K562 (cell line): ENCODE measurements around the gene NDOR1. TPM values are rescaled to one million over a fixed set of nuclear protein-coding genes. Genes with fewer than 3 reads are reported as not detected.

ENCODE experiments used
- ATAC-seq: fragments of 200-7000 bp; cut with Tn5 transposase; 3 replicates; pipeline ENCODE4 v1.9.1; 2020; ENCODE audit warnings: moderate library complexity
- BruUV-seq: library from RNA; stranded (reverse); fragments of 400-500 nt; replicated peaks from 2 replicates; lab custom pipeline; 2021; lab: Mats Ljungman, UMichigan
- CTCF ChIA-PET: fragments of 300-600 bp; formaldehyde crosslinking; extraction: SDS; loops from one replicate; lab custom pipeline; 2021; ENCODE audit warnings: low intra/inter-chr PET ratio; lab: Yijun Ruan, JAX
- POLR2A ChIA-PET: fragments of 300-600, 350-650 bp; sonication (Branson Sonifier 250); formaldehyde crosslinking; extraction: SDS; loops from one replicate; lab custom pipeline; 2021; ENCODE audit warnings: antibody characterized with exemption, inconsistent platforms; lab: Yijun Ruan, JAX
- DNase-seq, 4 experiments: peaks; one replicate each; pipeline versions ENCODE4 v3.0.0 to v3.0.0-alpha.2; 2011 to 2018; ENCODE audit warnings: low spot score in 3 of 4, mixed read lengths in 3 of 4; ENCODE audit errors: extremely low read depth in 1 of 4
- FAIRE-seq: peaks from 2 replicates; lab custom pipeline; 2011; peaks lifted over from hg19 to GRCh38; lab: Jason Lieb, UNC
- H2AFZ ChIP-seq: 2 replicates; pipeline ENCODE4 v1.6.0; 2011; ENCODE audit warnings: low read depth, low read length, control low read depth, inconsistent platforms
- H3K27ac ChIP-seq: fragments of 200-600 bp; 3 replicates; pipeline ENCODE4 v1.8.0; 2011; ENCODE audit warnings: low read depth, mild to moderate bottlenecking, control low read depth, inconsistent platforms, low read length, moderate library complexity, mixed read lengths; ENCODE audit errors: extremely low read depth
- H3K27me3 ChIP-seq, 2 experiments: fragments of 300-600 bp in 1 of 2; 2 replicates in 1 of 2; 3 replicates in 1 of 2; pipeline versions ENCODE4 v1.6.0 to v1.8.0; 2011; ENCODE audit warnings: inconsistent platforms in 2 of 2, low read length in 2 of 2, mild to moderate bottlenecking in 1 of 2, mixed read lengths in 1 of 2, moderate library complexity in 1 of 2; ENCODE audit not compliant: control insufficient read depth in 2 of 2, insufficient read depth in 2 of 2
- H3K36me3 ChIP-seq: fragments of 300-600 bp; 3 replicates; pipeline ENCODE4 v1.8.0; 2011; ENCODE audit warnings: mild to moderate bottlenecking, low read length, inconsistent platforms; ENCODE audit not compliant: control insufficient read depth, insufficient read depth
- H3K4me1 ChIP-seq, 2 experiments: fragments of 200-600 bp in 1 of 2; replicated peaks in 1 of 2; 2 replicates in 1 of 2; 3 replicates in 1 of 2; pipeline versions ENCODE4 v1.5.1 to v1.8.0; 2011; ENCODE audit warnings: inconsistent platforms in 2 of 2, low read length in 2 of 2, mild to moderate bottlenecking in 1 of 2, mixed read lengths in 1 of 2, moderate library complexity in 1 of 2; ENCODE audit not compliant: control insufficient read depth in 2 of 2, insufficient read depth in 2 of 2
- H3K4me2 ChIP-seq: 2 replicates; pipeline ENCODE4 v1.6.1; 2011; ENCODE audit warnings: low read length, control low read depth, inconsistent platforms, mixed read lengths; ENCODE audit not compliant: insufficient read depth
- H3K4me3 ChIP-seq: fragments of 200-600 bp; sonication (generic), shearing (Covaris generic); 2 replicates; pipeline ENCODE4 v1.5.1; 2016; ENCODE audit warnings: control low read depth, inconsistent platforms
- H3K79me2 ChIP-seq: fragments of 200-600 bp; 3 replicates; pipeline ENCODE4 v1.8.0; 2011; ENCODE audit warnings: low read length, inconsistent platforms; ENCODE audit not compliant: control insufficient read depth, insufficient read depth
- H3K9ac ChIP-seq, 2 experiments: 2 replicates each; pipeline versions ENCODE4 v1.6.0 to v1.6.1; 2011; ENCODE audit warnings: low read depth in 2 of 2, low read length in 2 of 2, control low read depth in 1 of 2, inconsistent platforms in 1 of 2, mild to moderate bottlenecking in 1 of 2, mixed read lengths in 1 of 2; ENCODE audit not compliant: insufficient read depth in 1 of 2
- H3K9me1 ChIP-seq: one replicate; pipeline ENCODE4 v1.6.0; 2011; ENCODE audit warnings: inconsistent platforms, mild to moderate bottlenecking, low read length, moderate library complexity; ENCODE audit not compliant: control insufficient read depth, insufficient read depth
- H3K9me3 ChIP-seq: replicated peaks from 2 replicates; pipeline ENCODE4 v1.5.1; 2011; ENCODE audit warnings: low read depth, low read length, inconsistent platforms; ENCODE audit not compliant: control insufficient read depth, insufficient read depth
- H4K20me1 ChIP-seq: replicated peaks from 2 replicates; pipeline ENCODE4 v1.6.1; 2011; ENCODE audit warnings: low read length, inconsistent platforms, mixed read lengths; ENCODE audit not compliant: control insufficient read depth, insufficient read depth
- ELF2 ChIP-seq: fragments of 250-450 bp; sonication (Bioruptor Pico); IDR thresholded peaks from 2 replicates; pipeline ENCODE4 v1.5.0; 2021; ENCODE audit warnings: mild to moderate bottlenecking
- KLF13 ChIP-seq: fragments of 450-650 bp; IDR thresholded peaks from 2 replicates; pipeline ENCODE4 v1.6.1; 2016; ENCODE audit warnings: missing genetic modification characterization, low read depth, mild to moderate bottlenecking, missing compliant biosample characterization, moderate library complexity, borderline replicate concordance
- MAZ ChIP-seq, 2 experiments: fragments of 450-650 bp in 1 of 2; sonication (generic) in 1 of 2; formaldehyde crosslinking; IDR thresholded peaks in 1 of 2; conservative IDR thresholded peaks in 1 of 2; 2 replicates each; pipeline versions ENCODE4 v1.4.0 to v1.5.0; 2020; ENCODE audit warnings: mild to moderate bottlenecking in 1 of 2, missing genetic modification reagents in 1 of 2
- SP1 ChIP-seq: sonication (generic); formaldehyde crosslinking; IDR thresholded peaks from 2 replicates; pipeline ENCODE4 v1.8.1; 2022; ENCODE audit warnings: mild to moderate bottlenecking, missing genetic modification reagents
- TEAD1 ChIP-seq, 2 experiments: fragments of 450-650 bp in 1 of 2; sonication (generic) in 1 of 2; formaldehyde crosslinking; IDR thresholded peaks; 2 replicates each; pipeline versions ENCODE4 v1.4.0 to v1.8.0; 2020 to 2022; ENCODE audit warnings: mild to moderate bottlenecking in 2 of 2, missing genetic modification reagents in 1 of 2
- ZZZ3 ChIP-seq: fragments of 450-650 bp; IDR thresholded peaks from 2 replicates; pipeline ENCODE4 v1.6.1; 2016; ENCODE audit warnings: antibody characterized with exemption, mild to moderate bottlenecking, moderate library complexity
- WGBS: fragments of 100-300 bp; shearing (Covaris generic); methylation state at CpG from one replicate; pipeline ENCODE4 v1.1.6; 2016; ENCODE audit warnings: low coverage, mixed read lengths; ENCODE audit not compliant: insufficient coverage; ENCODE audit errors: missing lambda C conversion rate; 5-methylcytosine and 5-hydroxymethylcytosine counted together
- in situ Hi-C: fragments of 300-500 bp; cut with MboI; formaldehyde crosslinking; loops from 4 replicates; pipeline ENCODE4 v1.15.0; 2018; ENCODE audit warnings: inconsistent platforms, mixed read lengths
- intact Hi-C: fragments of 100-400 bp; cut with micrococcal nuclease; formaldehyde crosslinking; loops from 2 replicates; pipeline ENCODE4 v1.14.2; 2022
- polyA plus RNA-seq, 8 experiments: library from polyadenylated mRNA; depleted of rRNA in 4 of 8; stranded (reverse) in 5 of 8; unstranded in 3 of 8; fragments of >200 nt; fragmentation: Nextera tagmentation in 2 of 8; fragmentation: Illumina TruSeq in 1 of 8; extraction: Ambion mirVana in 2 of 8; extraction: Trizol in 1 of 8; gene quantifications; 2 replicates each; pipeline versions ENCODE4 v1.2.1 to v1.2.3, GENCODE V29; 2011 to 2014; ENCODE audit warnings: inconsistent platforms in 1 of 8, missing spikeins in 1 of 8
- total RNA-seq, 7 experiments: library from RNA; depleted of rRNA in 6 of 7; stranded (reverse); fragments of >200 nt in 6 of 7; fragmentation: Illumina TruSeq in 2 of 7; extraction: Trizol in 2 of 7; gene quantifications; 2 replicates each; pipeline versions ENCODE4 v1.2.1 to v1.2.3, GENCODE V29; 2011 to 2021; ENCODE audit warnings: low replicate concordance in 1 of 7
- TF ChIP-seq, protein P1 (sequence below): fragments of 450-650 bp; IDR thresholded peaks from 2 replicates; pipeline ENCODE4 v1.6.1; 2016; ENCODE audit warnings: mild to moderate bottlenecking, moderate library complexity

NDOR1 gene
- total and polyA plus RNA-seq, 9 of the 15 experiments (the other 6 are each of a cell fraction or from before 2014, with no cell fraction given) = 0.06 to 36.9 (median 6.9) TPM

DNA sequence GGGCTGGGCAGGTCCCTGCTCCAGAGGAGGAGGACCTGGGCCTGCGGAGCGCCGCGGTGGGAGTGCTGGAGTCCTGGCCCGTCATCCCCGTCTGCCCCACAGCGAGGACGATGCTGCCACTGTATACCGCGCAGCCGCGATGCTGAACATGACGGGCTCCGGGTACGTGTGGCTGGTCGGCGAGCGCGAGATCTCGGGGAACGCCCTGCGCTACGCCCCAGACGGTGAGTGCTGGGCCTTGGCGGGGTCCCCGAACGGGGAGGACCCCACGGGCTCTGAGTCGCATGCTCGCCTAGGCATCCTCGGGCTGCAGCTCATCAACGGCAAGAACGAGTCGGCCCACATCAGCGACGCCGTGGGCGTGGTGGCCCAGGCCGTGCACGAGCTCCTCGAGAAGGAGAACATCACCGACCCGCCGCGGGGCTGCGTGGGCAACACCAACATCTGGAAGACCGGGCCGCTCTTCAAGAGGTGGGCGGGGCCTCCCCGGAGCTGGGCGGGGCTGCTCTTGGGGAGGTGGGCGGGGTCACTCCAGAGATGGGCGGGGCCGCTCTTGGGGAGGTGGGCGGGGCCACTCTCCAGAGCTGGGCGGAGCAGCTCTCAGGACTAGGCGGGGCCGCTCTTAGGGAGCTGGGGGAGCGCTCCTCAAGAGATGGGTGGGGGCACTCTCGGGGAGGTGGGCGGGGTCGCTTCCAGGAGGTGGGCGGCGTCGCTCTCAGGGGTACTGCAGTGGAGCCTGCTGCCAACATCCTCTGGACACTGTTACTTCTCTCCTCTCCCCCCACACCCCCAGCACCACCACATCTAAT is 48.7 kb upstream of the NDOR1 start:
- Histone ChIP-seq H2AFZ (peak overlapping the region; percentile 78), H3K9me3 (no peaks in the 10 kb centered on the region; the same call in 1 of the 2 replicates), H3K4me2 (peak overlapping the region; percentile 79), H3K36me3 (no peaks in the 10 kb centered on the region), H4K20me1 (0 out of 2 replicates have a peak, but pooled peaks cover 8% of the 10 kb centered on the region), H3K4me1 (peaks cover 18 to 60% of the 10 kb centered on the region in 2 experiments; a peak in 4 of 5 replicates), H3K79me2 (no peaks in the 10 kb centered on the region), H3K27me3 (no peaks in the 10 kb centered on the region; a peak in 1 of 5 replicates), H3K4me3 (0 out of 2 replicates have a peak overlapping the region, but pooled peaks have one; percentile 2), H3K9me1 (no peaks in the 10 kb centered on the region), H3K9ac (peak overlapping the region in 1 of 2 experiments; percentile 74; a peak in 2 of 4 replicates), H3K27ac (no peak overlapping the region)
- in situ Hi-C loops (no loop called here), intact Hi-C loops (no loop called here)
- DNase-seq (peak; percentile 86 to 95 (median 92)), ATAC-seq (peak; percentile 94), FAIRE-seq (peak; percentile 66)
- POLR2A ChIA-PET = interaction anchor here (0.7 to 1.4 kb wide), 5 partner anchors 14 to 84 kb away, joined by 3 to 5 read pairs (median 3); partner anchors contain the start of gene TUBB4B
- CTCF ChIA-PET = no interaction called here
- BruUV-seq = no TSS peak
- WGBS = 4% methylated on average over 32 of the region's 65 CpGs
- TF ChIP-seq SP1 (CRISPR knock-in tag) = 0 out of 2 replicates have a peak, but pooled peaks have one; percentile 17
- no peak for TF ChIP-seq ELF2 (CRISPR knock-in tag)
- TF ChIP-seq, protein P1, sequence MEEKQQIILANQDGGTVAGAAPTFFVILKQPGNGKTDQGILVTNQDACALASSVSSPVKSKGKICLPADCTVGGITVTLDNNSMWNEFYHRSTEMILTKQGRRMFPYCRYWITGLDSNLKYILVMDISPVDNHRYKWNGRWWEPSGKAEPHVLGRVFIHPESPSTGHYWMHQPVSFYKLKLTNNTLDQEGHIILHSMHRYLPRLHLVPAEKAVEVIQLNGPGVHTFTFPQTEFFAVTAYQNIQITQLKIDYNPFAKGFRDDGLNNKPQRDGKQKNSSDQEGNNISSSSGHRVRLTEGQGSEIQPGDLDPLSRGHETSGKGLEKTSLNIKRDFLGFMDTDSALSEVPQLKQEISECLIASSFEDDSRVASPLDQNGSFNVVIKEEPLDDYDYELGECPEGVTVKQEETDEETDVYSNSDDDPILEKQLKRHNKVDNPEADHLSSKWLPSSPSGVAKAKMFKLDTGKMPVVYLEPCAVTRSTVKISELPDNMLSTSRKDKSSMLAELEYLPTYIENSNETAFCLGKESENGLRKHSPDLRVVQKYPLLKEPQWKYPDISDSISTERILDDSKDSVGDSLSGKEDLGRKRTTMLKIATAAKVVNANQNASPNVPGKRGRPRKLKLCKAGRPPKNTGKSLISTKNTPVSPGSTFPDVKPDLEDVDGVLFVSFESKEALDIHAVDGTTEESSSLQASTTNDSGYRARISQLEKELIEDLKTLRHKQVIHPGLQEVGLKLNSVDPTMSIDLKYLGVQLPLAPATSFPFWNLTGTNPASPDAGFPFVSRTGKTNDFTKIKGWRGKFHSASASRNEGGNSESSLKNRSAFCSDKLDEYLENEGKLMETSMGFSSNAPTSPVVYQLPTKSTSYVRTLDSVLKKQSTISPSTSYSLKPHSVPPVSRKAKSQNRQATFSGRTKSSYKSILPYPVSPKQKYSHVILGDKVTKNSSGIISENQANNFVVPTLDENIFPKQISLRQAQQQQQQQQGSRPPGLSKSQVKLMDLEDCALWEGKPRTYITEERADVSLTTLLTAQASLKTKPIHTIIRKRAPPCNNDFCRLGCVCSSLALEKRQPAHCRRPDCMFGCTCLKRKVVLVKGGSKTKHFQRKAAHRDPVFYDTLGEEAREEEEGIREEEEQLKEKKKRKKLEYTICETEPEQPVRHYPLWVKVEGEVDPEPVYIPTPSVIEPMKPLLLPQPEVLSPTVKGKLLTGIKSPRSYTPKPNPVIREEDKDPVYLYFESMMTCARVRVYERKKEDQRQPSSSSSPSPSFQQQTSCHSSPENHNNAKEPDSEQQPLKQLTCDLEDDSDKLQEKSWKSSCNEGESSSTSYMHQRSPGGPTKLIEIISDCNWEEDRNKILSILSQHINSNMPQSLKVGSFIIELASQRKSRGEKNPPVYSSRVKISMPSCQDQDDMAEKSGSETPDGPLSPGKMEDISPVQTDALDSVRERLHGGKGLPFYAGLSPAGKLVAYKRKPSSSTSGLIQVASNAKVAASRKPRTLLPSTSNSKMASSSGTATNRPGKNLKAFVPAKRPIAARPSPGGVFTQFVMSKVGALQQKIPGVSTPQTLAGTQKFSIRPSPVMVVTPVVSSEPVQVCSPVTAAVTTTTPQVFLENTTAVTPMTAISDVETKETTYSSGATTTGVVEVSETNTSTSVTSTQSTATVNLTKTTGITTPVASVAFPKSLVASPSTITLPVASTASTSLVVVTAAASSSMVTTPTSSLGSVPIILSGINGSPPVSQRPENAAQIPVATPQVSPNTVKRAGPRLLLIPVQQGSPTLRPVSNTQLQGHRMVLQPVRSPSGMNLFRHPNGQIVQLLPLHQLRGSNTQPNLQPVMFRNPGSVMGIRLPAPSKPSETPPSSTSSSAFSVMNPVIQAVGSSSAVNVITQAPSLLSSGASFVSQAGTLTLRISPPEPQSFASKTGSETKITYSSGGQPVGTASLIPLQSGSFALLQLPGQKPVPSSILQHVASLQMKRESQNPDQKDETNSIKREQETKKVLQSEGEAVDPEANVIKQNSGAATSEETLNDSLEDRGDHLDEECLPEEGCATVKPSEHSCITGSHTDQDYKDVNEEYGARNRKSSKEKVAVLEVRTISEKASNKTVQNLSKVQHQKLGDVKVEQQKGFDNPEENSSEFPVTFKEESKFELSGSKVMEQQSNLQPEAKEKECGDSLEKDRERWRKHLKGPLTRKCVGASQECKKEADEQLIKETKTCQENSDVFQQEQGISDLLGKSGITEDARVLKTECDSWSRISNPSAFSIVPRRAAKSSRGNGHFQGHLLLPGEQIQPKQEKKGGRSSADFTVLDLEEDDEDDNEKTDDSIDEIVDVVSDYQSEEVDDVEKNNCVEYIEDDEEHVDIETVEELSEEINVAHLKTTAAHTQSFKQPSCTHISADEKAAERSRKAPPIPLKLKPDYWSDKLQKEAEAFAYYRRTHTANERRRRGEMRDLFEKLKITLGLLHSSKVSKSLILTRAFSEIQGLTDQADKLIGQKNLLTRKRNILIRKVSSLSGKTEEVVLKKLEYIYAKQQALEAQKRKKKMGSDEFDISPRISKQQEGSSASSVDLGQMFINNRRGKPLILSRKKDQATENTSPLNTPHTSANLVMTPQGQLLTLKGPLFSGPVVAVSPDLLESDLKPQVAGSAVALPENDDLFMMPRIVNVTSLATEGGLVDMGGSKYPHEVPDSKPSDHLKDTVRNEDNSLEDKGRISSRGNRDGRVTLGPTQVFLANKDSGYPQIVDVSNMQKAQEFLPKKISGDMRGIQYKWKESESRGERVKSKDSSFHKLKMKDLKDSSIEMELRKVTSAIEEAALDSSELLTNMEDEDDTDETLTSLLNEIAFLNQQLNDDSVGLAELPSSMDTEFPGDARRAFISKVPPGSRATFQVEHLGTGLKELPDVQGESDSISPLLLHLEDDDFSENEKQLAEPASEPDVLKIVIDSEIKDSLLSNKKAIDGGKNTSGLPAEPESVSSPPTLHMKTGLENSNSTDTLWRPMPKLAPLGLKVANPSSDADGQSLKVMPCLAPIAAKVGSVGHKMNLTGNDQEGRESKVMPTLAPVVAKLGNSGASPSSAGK = no peak
- no peak for TF ChIP-seq TEAD1 (CRISPR knock-in tag; IDR thresholded peaks at IDR 0.05)
- no peak for TF ChIP-seq ZZZ3
- TF ChIP-seq KLF13 (tag) = peak; percentile 24; the same call in 1 of the 2 replicates
- peak in 1 of 2 experiments; percentile 48; a peak in 1 of 4 replicates for TF ChIP-seq MAZ (CRISPR knock-in tag; conservative IDR thresholded peaks at IDR 0.05 in 1 of 2, IDR thresholded peaks at IDR 0.05 in 1 of 2)
